HL-60 (cell line): ENCODE data around the gene TBXAS1.

Experiments used
- DNase-seq, 2 experiments: peaks; one replicate each; pipeline ENCODE4 v3.0.0-alpha.2; 2010 to 2020; ENCODE audit warnings: low read depth in 1 of 2, low spot score in 1 of 2
- H3K27ac ChIP-seq: fragments of 250-450 bp; sonication (Bioruptor Pico); replicated peaks from 2 replicates; pipeline ENCODE4 v1.5.1; 2020; ENCODE audit warnings: mild to moderate bottlenecking, moderate library complexity
- H3K27me3 ChIP-seq: fragments of 250-450 bp; sonication (Bioruptor Pico); 2 replicates; pipeline ENCODE4 v1.5.1; 2021; ENCODE audit warnings: mild to moderate bottlenecking, moderate library complexity; ENCODE audit not compliant: insufficient read depth, poor library complexity, severe bottlenecking
- H3K4me3 ChIP-seq: replicated peaks from 2 replicates; pipeline ENCODE4 v1.5.1; 2011; ENCODE audit warnings: mild to moderate bottlenecking, control low read depth, low read length; ENCODE audit not compliant: insufficient read depth
- CTCF ChIP-seq: IDR thresholded peaks from one replicate; pipeline ENCODE4 v1.5.1; 2011; ENCODE audit warnings: low read length, control low read depth, inconsistent platforms; ENCODE audit not compliant: insufficient read depth
- GABPA ChIP-seq: IDR thresholded peaks from 2 replicates; pipeline ENCODE4 v1.6.1; 2012; ENCODE audit warnings: low read depth
- POLR2AphosphoS5 ChIP-seq: IDR thresholded peaks from 2 replicates; pipeline ENCODE4 v1.6.1; 2012; ENCODE audit warnings: low read depth
- SPI1 ChIP-seq: IDR thresholded peaks from 2 replicates; pipeline ENCODE4 v1.6.1; 2012; ENCODE audit warnings: low read depth, mild to moderate bottlenecking, borderline replicate concordance
- TF ChIP-seq, protein P1 (sequence below): IDR thresholded peaks from 2 replicates; pipeline ENCODE4 v1.6.1; 2012; ENCODE audit warnings: low read depth; ENCODE audit not compliant: insufficient replicate concordance

Gene TBXAS1

DNA sequence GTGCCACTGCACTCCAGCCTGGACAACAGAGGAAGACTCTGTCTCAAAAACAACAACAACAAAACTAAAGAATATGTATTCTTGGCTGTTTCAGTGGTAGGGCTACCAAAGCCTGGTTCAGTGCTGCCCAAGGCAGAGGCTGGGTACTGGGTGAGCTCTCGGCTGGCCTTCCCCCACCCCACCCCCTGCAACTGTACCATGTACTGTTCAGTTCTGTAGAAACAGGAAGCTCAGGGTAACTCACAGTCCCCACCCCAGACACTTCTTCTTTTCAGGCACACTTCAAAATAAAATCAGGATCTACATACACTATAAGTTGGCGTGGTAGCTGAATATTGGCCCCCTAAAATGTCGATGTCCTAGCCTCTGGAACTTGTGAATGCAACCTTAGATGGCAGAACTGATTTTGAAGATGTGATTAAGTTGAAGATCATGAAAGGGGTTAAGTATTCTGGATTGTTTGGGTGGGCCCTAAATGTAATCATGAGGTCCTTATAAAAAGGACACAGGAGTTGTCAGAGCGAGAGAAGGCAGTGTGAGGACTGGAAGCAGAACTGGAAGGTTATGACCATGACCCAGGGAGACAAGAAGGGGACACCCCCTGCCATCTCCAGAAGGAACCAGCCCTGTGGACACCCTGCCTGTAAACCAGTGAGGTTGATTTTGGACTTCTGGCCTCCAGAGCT, 31.2 kb downstream of the TBXAS1 start:
- peak in 1 of 2 experiments; percentile 92 for DNase-seq
- no peaks in the 10 kb centered on the region for H3K27me3 ChIP-seq
- TF ChIP-seq GABPA: no peak
- 0 out of 2 replicates have a peak, but pooled peaks have one; percentile 24 for TF ChIP-seq POLR2AphosphoS5
- TF ChIP-seq, protein P1, sequence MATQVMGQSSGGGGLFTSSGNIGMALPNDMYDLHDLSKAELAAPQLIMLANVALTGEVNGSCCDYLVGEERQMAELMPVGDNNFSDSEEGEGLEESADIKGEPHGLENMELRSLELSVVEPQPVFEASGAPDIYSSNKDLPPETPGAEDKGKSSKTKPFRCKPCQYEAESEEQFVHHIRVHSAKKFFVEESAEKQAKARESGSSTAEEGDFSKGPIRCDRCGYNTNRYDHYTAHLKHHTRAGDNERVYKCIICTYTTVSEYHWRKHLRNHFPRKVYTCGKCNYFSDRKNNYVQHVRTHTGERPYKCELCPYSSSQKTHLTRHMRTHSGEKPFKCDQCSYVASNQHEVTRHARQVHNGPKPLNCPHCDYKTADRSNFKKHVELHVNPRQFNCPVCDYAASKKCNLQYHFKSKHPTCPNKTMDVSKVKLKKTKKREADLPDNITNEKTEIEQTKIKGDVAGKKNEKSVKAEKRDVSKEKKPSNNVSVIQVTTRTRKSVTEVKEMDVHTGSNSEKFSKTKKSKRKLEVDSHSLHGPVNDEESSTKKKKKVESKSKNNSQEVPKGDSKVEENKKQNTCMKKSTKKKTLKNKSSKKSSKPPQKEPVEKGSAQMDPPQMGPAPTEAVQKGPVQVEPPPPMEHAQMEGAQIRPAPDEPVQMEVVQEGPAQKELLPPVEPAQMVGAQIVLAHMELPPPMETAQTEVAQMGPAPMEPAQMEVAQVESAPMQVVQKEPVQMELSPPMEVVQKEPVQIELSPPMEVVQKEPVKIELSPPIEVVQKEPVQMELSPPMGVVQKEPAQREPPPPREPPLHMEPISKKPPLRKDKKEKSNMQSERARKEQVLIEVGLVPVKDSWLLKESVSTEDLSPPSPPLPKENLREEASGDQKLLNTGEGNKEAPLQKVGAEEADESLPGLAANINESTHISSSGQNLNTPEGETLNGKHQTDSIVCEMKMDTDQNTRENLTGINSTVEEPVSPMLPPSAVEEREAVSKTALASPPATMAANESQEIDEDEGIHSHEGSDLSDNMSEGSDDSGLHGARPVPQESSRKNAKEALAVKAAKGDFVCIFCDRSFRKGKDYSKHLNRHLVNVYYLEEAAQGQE: no peak
- TF ChIP-seq CTCF: no peak
- TF ChIP-seq SPI1: peak; percentile 97
- peak overlapping the region; percentile 48 for H3K27ac ChIP-seq
- no peak overlapping the region for H3K4me3 ChIP-seq

GRCh38 chr7:139861803-139862202, 32.7 kb downstream of the TBXAS1 start:
- TF ChIP-seq, protein P1: no peak
- TF ChIP-seq CTCF: no peak
- no peak for TF ChIP-seq POLR2AphosphoS5
- TF ChIP-seq SPI1: no peak
- no peak for TF ChIP-seq GABPA
- no peaks in the 10 kb centered on the region for H3K27me3 ChIP-seq
- H3K4me3 ChIP-seq: no peak overlapping the region
- DNase-seq: peak; percentile 51
- H3K27ac ChIP-seq: no peak overlapping the region

DNA sequence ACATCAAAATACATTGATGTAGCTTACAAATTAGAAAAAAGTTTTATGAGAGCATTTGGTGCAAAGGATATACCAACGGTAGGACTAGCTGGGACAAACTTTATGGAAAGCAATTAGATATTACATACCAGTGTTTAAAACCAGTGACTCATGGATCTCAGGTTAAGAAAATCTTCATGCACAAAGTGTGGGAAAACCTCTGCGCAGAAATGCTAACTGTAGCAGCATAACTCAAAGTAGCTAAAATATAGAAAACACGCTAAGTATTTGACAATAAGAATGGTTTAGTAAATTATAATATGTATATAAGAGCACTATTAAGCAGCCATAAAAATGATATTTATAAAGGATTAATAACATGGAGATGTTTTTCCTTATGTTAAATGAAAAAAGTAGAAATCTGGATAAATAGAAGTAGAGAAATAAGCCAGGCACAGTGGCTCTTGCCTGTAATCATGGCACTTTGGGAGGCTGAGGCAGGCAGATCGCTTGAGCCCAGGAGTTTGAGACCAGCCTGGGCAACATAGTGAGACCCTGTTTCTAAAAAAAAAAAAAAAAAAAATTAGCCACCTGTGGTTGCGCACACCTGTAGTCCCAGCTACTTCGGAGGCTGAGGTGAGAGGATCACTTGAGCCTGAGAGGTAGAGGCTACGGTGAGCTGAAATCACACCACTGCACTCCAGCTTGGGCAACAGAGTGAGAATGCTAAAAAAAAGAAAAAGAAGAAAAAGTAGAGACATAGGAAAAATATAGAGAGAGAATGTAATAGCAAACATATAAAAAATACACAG, 37.2 kb downstream of the TBXAS1 start:
- DNase-seq: no peak
- TF ChIP-seq POLR2AphosphoS5: no peak
- TF ChIP-seq SPI1: no peak
- TF ChIP-seq, protein P1: no peak
- TF ChIP-seq GABPA: no peak
- TF ChIP-seq CTCF: no peak
- H3K4me3 ChIP-seq: no peak overlapping the region
- no peaks in the 10 kb centered on the region for H3K27me3 ChIP-seq
- no peak overlapping the region for H3K27ac ChIP-seq
